Activated naive CD4-positive, alpha-beta T cell treated with anti-CD3 and anti-CD28 coated beads for 36 hours (primary cell): Measurements from ENCODE around the gene SEC24C. TPM values are rescaled to one million over a fixed set of nuclear protein-coding genes. Genes with fewer than 3 reads are reported as not detected.
A peak's percentile ranks its signal among the peaks of the same experiment; 100 is the strongest.
"Not testable (repeated sequence)": the region's sequence is repeated elsewhere in the genome, so short reads cannot be mapped to it uniquely, and the experiment has no call there.

ENCODE experiments used
- CTCF ChIA-PET: fragments of 350-600 bp; sonication (Branson Sonifier 250); formaldehyde crosslinking; loops from one replicate; lab custom pipeline; 2021; ENCODE audit warnings: antibody characterized with exemption; lab: Charles Lee
- DNase-seq: peaks from one replicate; pipeline ENCODE4 v3.0.0-alpha.2; 2020
- H3K27ac Mint-ChIP-seq: one replicate; pipeline ENCODE4 v1.8.0; 2021; ENCODE audit warnings: mild to moderate bottlenecking, mixed read lengths
- H3K27me3 Mint-ChIP-seq: one replicate; pipeline ENCODE4 v1.8.0; 2021; ENCODE audit warnings: low read depth, mixed read lengths
- H3K36me3 Mint-ChIP-seq: one replicate; pipeline ENCODE4 v1.8.0; 2021; ENCODE audit warnings: low read depth, mixed read lengths
- H3K4me1 Mint-ChIP-seq: one replicate; pipeline ENCODE4 v1.8.0; 2021; ENCODE audit warnings: low read depth, mixed read lengths
- H3K4me3 Mint-ChIP-seq: one replicate; pipeline ENCODE4 v1.8.0; 2021; ENCODE audit warnings: mild to moderate bottlenecking, moderate library complexity, mixed read lengths
- H3K9me3 Mint-ChIP-seq: one replicate; pipeline ENCODE4 v1.8.0; 2021; ENCODE audit warnings: mixed read lengths
- intact Hi-C: fragments of 100-400 bp; cut with micrococcal nuclease; formaldehyde crosslinking; loops from one replicate; pipeline ENCODE4 v1.15.1; 2023
- total RNA-seq, 2 experiments: library from RNA; stranded (reverse); gene quantifications; one replicate each; pipeline ENCODE4 v1.2.3, GENCODE V29; 2021

SEC24C gene
- total RNA-seq, 2 experiments from 2014 or later: 67.0 to 68.1 TPM

GRCh38 chr10:73715179-73716156, 28.7 kb upstream of the SEC24C start:
- CTCF ChIA-PET: not testable (repeated sequence)

GRCh38 chr10:73716251-73716650, 27.9 kb upstream of the SEC24C start:
- Mint-ChIP-seq H3K9me3 (no peaks in the 10 kb centered on the region), H3K27me3 (no peaks in the 10 kb centered on the region), H3K4me1 (peaks cover 3% of the 10 kb centered on the region), H3K36me3 (peaks cover 21% of the 10 kb centered on the region), H3K27ac (no peak overlapping the region), H3K4me3 (no peak overlapping the region)
- CTCF ChIA-PET: no interaction called here
- intact Hi-C loops: no loop called here
- DNase-seq: no peak

More at GRCh38 chr10:73715179-73716156, 28.7 kb upstream of the SEC24C start:
- H3K36me3 Mint-ChIP-seq: peaks cover 15% of the 10 kb centered on the region
- H3K27ac Mint-ChIP-seq, intact Hi-C loops, H3K4me1 Mint-ChIP-seq, H3K4me3 Mint-ChIP-seq, H3K9me3 Mint-ChIP-seq, DNase-seq, H3K27me3 Mint-ChIP-seq: not testable (repeated sequence)

- Mint-ChIP-seq H3K4me3 (no peak overlapping the region), H3K4me1 (peaks cover 3% of the 10 kb centered on the region), H3K36me3 (peaks cover 21% of the 10 kb centered on the region), H3K27me3 (no peaks in the 10 kb centered on the region), H3K27ac (no peak overlapping the region), H3K9me3 (no peaks in the 10 kb centered on the region)
- DNase-seq: no peak
- intact Hi-C loops: no loop called here
- CTCF ChIA-PET: interaction anchor here (1.0 kb wide), 1 partner anchor 188 kb away, joined by 3 read pairs; no protein-coding TSS in a partner anchor
Observed at GRCh38 chr10:73717556-73717955, 26.6 kb upstream of the SEC24C start.

DNA sequence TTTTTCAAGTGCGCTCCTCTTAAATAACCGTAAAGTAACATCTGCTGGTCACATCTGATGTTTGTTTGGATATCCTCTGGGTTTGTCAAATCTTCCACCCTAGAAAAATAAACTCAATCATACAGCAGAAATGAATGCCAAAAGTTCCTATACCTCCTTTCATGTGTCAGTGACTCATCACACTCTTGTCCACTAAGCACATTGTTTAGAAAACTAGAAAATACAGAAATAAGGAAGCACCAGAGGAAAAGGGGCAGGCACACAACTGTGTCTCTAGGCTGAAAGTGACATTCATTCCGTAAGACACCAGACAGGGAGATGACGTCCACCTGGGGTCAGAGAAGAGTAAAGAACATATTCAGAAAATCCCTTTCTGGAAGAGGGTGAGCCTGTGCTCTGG, 23.6 kb upstream of the SEC24C start:
- CTCF ChIA-PET: not testable (repeated sequence)

DNA sequence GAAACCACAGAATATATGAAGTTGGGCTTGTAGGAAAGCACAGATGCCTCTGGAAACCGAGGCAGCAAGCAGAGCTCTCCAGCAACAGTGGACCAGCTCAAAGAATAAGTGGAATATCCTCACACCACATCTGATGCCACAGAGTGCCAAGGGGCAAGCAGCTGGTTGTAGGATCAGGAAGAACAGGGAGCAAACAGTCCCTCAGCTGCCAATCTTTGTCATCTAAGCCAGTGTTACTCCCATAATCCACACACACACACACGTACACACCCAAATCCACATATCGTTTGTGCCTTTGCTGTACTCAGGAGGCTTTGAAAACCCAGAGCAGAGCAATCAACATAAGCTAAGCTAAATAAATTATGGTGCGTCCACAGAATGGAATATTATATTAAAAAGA, 20.7 kb upstream of the SEC24C start:
- H3K36me3 Mint-ChIP-seq: peaks cover 22% of the 10 kb centered on the region
- intact Hi-C loops: no loop called here
- CTCF ChIA-PET: no interaction called here
- no peak overlapping the region for H3K4me3 Mint-ChIP-seq
- no peak overlapping the region for H3K27ac Mint-ChIP-seq
- peaks cover 5% of the 10 kb centered on the region for H3K4me1 Mint-ChIP-seq
- DNase-seq: no peak
- H3K9me3 Mint-ChIP-seq: no peaks in the 10 kb centered on the region
- no peaks in the 10 kb centered on the region for H3K27me3 Mint-ChIP-seq

More for the DNA sequence above, 23.6 kb upstream of the SEC24C start:
- H3K4me3 Mint-ChIP-seq, intact Hi-C loops, H3K27ac Mint-ChIP-seq, DNase-seq, H3K4me1 Mint-ChIP-seq, H3K9me3 Mint-ChIP-seq, H3K27me3 Mint-ChIP-seq: not testable (repeated sequence)
- H3K36me3 Mint-ChIP-seq: peaks cover 15% of the 10 kb centered on the region

DNA sequence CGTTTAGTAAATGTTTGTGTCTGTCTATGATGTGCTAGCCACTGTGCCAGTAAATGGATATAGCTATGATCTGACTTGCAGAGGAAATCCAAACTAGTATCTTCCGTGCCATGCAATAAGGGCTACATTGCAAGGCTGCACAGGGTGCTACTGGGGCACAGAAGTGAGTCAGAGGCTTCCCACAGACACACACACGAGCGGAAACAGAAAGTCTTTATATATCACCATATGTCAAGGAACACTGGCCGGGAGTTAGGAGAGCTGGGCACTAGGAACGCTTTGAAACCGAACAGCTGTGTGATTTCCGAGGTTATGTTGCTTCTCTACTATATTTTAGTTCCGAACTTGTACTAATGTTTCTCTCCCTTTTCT, 14.4 kb upstream of the SEC24C start:
- H3K27ac Mint-ChIP-seq: peak overlapping the region; percentile 97
- not testable (repeated sequence) for H3K27me3 Mint-ChIP-seq, H3K9me3 Mint-ChIP-seq
- CTCF ChIA-PET: interaction anchor here (0.6 kb wide), 1 partner anchor 220 kb away, joined by 4 read pairs; no protein-coding TSS in a partner anchor
- intact Hi-C loops: loop anchor here (1.0 kb wide), 4 partner anchors 15 to 56 kb away; partner anchors contain the start of genes SEC24C and ZSWIM8
- DNase-seq: peak; percentile 62
- peaks cover 13% of the 10 kb centered on the region for H3K36me3 Mint-ChIP-seq
- H3K4me1 Mint-ChIP-seq: peaks cover 16% of the 10 kb centered on the region
- peak overlapping the region; percentile 91 for H3K4me3 Mint-ChIP-seq

DNA sequence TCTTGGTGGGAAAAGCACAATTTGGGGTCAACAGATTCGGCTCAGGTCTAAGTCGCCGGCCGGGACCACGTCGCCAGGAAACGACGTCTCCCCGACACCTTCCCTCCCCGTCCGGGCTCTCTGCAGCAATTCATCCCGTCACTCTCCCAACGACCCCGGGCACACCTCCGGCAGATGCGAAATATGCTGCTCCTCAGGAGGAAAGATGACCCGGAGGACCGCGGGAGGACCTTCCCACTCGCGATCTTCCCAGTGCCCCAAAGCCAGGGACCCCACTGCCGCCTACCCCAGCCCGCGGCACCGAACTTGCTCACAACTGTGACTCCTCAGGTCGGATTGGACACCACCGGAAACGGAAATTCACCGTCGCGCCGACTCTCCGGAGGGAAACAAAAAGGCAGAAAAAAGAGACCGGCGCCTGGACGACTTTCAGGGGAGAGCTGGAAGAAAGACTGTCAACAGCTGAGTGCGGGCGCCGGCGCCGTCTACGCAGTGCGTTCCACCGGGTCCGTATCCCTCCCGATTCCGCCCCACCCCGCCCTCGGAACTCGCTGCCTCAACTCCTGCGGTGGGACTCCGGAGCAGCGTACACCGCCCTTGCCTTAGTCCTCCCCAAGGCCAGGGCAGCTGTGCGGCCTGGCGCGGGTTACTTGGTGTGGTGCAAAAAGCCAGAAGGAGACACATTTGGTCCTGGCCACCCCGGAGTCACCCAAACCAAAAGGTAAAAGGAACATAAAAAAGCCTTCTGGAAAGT, 13.8 kb upstream of the SEC24C start:
- no peaks in the 10 kb centered on the region for H3K9me3 Mint-ChIP-seq
- intact Hi-C loops: loop anchor here (1.0 kb wide), 4 partner anchors 14 to 55 kb away; partner anchors contain the start of genes SEC24C and ZSWIM8
- CTCF ChIA-PET: interaction anchor here (1.6 to 1.7 kb wide), 2 partner anchors 13 to 29 kb away, joined by 3 to 5 read pairs; partner anchors contain the start of gene SEC24C
- DNase-seq: peak; percentile 95
- peak overlapping the region; percentile 97 for H3K27ac Mint-ChIP-seq
- peaks cover 16% of the 10 kb centered on the region for H3K4me1 Mint-ChIP-seq
- H3K36me3 Mint-ChIP-seq: peaks cover 13% of the 10 kb centered on the region
- peak overlapping the region; percentile 91 for H3K4me3 Mint-ChIP-seq
- no peaks in the 10 kb centered on the region for H3K27me3 Mint-ChIP-seq

GRCh38 chr10:73731588-73732375, 12.4 kb upstream of the SEC24C start:
- Mint-ChIP-seq H3K4me1 (peaks cover 16% of the 10 kb centered on the region), H3K27me3 (no peaks in the 10 kb centered on the region), H3K4me3 (peak overlapping the region; percentile 35), H3K27ac (no peak overlapping the region), H3K9me3 (no peaks in the 10 kb centered on the region), H3K36me3 (peaks cover 11% of the 10 kb centered on the region)
- CTCF ChIA-PET: interaction anchor here (0.5 to 1.7 kb wide), 5 partner anchors 10 to 562 kb away, joined by 3 to 5 read pairs (median 4); partner anchors contain the start of gene SEC24C
- intact Hi-C loops: no loop called here
- no peak for DNase-seq

DNA sequence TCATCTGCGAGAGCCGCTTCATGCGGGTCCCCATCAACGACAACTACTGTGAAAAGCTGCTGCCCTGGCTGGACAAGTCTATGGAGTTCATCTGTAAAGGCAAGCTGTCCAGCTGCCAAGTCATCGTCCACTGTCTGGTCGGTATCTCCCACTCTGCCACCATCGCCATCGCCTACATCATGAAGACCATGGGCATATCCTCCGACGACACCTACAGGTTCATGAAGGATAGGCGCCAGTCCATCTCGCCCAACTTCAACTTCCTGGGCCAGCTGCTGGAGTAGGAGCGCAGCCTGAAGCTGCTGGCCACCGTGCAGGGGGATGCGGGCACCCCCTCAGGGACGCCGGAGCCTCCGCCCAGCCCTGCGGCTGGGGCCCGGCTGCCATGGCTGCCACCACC, 11.7 kb upstream of the SEC24C start:
- H3K4me3 Mint-ChIP-seq: peak overlapping the region; percentile 35
- H3K27ac Mint-ChIP-seq: no peak overlapping the region
- H3K4me1 Mint-ChIP-seq: peaks cover 16% of the 10 kb centered on the region
- intact Hi-C loops: no loop called here
- peaks cover 8% of the 10 kb centered on the region for H3K36me3 Mint-ChIP-seq
- no peaks in the 10 kb centered on the region for H3K27me3 Mint-ChIP-seq
- CTCF ChIA-PET: interaction anchor here (0.5 to 0.8 kb wide), 2 partner anchors 10 to 142 kb away, joined by 3 to 4 read pairs; no protein-coding TSS in a partner anchor
- H3K9me3 Mint-ChIP-seq: no peaks in the 10 kb centered on the region
- no peak for DNase-seq

- no peaks in the 10 kb centered on the region for H3K9me3 Mint-ChIP-seq
- peaks cover 5% of the 10 kb centered on the region for H3K36me3 Mint-ChIP-seq
- no peak overlapping the region for H3K27ac Mint-ChIP-seq
- CTCF ChIA-PET: interaction anchor here (1.1 to 1.6 kb wide), 2 partner anchors 10 to 35 kb away, joined by 4 read pairs; no protein-coding TSS in a partner anchor
- no peak overlapping the region for H3K4me3 Mint-ChIP-seq
- peaks cover 12% of the 10 kb centered on the region for H3K4me1 Mint-ChIP-seq
- no peaks in the 10 kb centered on the region for H3K27me3 Mint-ChIP-seq
- intact Hi-C loops: no loop called here
- DNase-seq: no peak
Observed at GRCh38 chr10:73732931-73733623, 11.1 kb upstream of the SEC24C start.
